Measurements from ENCODE around the gene VPS33A.
"Not testable (repeated sequence)": the region's sequence is repeated elsewhere in the genome, so short reads cannot be mapped to it uniquely, and the experiment has no call there.

The VPS33A gene

DNA sequence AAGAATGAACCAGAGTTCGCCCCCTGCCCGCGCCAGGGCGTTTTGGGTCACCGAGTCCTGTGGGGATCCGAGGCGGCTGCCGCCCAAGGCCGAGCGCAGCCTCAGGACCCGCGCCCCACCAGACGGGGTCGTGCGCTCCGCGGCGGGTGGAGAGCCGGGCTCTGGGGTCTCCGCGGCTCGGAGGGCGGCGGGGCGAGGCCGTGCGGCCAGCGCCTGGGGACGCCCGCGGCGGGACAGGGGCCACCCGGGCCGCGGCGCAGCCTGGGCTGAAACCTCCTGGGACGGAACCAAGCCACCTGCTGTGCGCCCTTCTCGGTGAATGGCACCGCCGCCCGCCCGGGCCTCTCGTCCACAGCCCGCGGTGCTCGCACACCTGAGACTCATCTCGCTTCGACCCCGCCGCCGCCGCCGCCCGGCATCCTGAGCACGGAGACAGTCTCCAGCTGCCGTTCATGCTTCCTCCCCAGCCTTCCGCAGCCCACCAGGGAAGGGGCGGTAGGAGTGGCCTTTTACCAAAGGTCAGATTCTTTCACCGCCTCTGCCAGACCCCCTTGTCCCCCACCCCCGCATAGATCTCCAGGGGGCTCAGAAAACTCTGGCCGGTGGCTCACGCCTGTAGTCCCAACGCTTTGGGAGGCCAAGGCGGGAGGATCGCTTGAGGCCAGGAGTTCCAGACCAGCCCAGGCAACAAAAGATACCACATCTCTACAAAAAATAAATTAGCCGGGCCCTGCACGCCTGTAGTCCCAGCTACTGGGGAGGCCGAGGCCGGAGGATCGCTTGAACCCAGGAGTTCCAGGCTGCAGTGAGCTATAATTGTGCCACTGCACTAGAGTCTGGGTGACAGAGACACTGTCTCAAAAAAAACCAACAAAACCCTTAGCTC, 61.9 kb downstream of the VPS33A start:
- DNase-seq (ENCODE audit: low spot score): no peak

- DNase-seq (ENCODE audit: low spot score): peak; percentile 60
These were observed 62.8 kb downstream of the VPS33A start, which contains the start of gene B3GNT4 for GRCh38 chr12:122203301-122204166. Gene B3GNT4 (plus strand): TSS chr12:122203709. CDS start chr12:122204619, 910 bp downstream.

DNA sequence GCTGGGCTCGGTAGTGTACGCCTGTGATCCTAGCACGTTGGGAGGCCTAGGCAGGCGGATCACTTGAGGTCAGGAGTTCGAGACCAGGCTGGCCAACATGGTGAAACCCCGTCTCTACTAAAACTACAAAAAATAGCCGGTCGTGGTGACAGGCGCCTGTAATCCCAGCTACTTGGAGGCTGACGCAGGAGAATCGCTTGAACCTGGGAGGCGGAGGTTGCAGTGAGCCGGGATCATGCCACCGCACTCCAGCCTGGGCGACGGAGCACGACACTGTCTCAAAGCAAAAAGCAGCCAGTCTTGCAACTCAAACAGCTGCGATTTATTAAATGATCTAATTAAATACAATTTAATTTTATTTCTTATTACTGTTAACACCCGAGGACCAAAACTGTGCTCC, 63.5 kb downstream of the VPS33A start:
- not testable (repeated sequence) for DNase-seq (ENCODE audit: low spot score)

- DNase-seq (ENCODE audit: low spot score): no peak
These were observed 64.3 kb downstream of the VPS33A start for GRCh38 chr12:122202017-122202416.

DNA sequence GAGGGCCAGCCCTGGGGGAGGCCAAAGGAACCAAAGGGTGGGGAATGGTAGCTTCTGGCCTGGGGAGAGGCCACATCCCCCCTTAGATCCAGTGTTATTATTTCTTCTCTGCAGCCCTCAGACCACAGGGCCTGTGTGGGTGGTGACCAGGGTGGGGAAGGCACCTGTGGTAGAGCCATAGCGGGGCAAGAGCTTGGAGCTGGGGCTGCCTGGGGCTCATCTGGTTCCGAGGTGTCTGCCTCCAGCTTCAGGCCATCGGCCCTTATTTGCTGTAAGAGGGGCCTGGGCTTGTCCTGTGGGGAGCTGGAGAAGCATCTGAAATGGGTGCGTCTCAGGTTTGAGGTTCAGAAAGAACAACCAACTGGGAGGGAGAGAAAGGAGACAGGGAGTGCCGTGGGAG, 64.9 kb downstream of the VPS33A start:
- DNase-seq (ENCODE audit: low spot score): no peak

DNA sequence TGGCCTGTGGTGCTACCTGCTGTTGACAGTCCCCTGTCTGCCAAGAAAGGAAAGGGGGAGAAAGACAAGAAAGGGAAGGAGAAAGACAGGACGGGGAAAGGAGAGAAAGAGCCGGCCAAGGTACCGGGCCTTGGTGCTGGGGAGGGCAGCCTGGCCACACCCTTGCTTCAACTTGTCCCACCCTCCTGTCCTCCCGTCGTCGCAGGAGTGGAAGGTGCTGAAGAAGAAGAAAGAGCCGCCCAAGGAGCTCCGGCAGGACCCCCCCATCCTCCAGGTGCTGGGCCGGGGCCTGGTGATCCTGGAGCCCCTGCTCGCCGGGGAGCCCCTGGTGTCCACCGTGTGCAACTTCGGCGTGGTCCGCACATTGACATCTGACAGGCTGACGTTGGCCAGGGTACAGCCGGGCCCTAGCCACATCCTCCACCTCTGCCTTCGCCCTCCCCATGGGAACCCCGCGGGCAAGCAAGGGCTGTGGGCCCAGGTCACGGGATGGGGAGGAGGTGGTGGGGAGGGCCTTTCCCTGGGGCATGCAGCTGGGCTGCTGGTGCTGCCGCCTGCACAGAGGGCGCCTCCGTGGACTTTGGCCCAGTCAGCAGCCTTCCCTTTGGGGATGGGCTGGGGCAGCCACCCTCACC, 65.6 kb downstream of the VPS33A start:
- DNase-seq (ENCODE audit: low spot score): no peak

GRCh38 chr12:122199484-122200355, 66.6 kb downstream of the VPS33A start:
- no peak for DNase-seq (ENCODE audit: low spot score)

- no peak for DNase-seq (ENCODE audit: low spot score)
These were observed 68.7 kb downstream of the VPS33A start for GRCh38 chr12:122197612-122197966.

GRCh38 chr12:122195405-122195804, 70.9 kb downstream of the VPS33A start:
- DNase-seq (ENCODE audit: low spot score): no peak

- DNase-seq (ENCODE audit: low spot score): no peak
These were observed 71.5 kb downstream of the VPS33A start for GRCh38 chr12:122194804-122195203.

GRCh38 chr12:122192441-122192840, 73.9 kb downstream of the VPS33A start:
- DNase-seq (ENCODE audit: low spot score): no peak

- peak; percentile 55 for DNase-seq (ENCODE audit: low spot score)
These were observed 75.2 kb downstream of the VPS33A start for GRCh38 chr12:122190842-122191668.

GRCh38 chr12:122189626-122190475, 76.4 kb downstream of the VPS33A start:
- DNase-seq (ENCODE audit: low spot score): no peak

DNA sequence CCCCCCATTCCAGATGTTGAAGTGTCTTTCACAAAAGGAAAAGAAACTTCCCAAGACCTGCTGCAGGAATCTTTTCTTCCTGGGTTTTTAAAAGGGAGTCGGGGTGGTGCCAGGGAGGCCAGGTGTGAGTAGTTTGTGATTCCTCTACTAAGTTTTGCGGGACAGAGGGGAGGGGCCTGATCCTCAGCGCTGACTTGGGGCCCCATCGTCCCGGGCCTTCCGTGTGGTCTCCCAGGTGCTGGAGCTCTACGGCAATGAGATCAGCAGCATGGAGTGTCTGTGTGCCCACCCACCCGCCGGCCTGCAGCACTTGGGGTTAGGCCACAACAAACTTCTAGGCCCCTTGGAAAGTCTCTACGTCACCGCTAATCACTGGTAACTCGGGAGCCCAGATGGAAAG, 78.8 kb downstream of the VPS33A start:
- no peak for DNase-seq (ENCODE audit: low spot score)

DNA sequence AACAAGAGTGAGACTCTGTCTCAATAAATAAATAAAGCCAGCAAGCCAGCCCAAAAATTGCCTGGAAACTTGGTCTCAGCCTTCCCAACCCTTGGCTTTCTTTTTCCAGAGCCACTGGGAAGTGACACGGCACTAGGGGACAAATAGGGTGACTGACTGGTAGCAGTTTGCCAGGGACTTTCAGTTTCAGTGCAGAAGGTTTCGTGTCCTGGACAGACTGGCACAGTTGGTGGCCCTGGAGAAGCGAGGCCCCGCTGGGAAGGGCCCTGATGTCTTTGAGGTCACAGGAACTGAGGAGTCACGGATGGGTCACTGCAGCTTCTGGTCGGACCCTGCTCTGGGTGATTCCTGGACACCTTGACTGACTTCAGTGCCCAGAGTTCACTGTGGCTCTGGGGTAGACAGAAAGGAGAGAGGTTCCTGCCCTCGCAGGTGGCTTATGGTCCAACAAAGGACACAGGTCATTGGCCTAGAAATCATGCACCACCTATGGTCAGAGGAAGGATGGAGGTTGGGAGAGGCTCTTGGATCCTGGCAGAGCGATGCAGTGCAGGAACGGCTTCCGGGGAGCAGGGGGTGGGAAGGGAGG, 80.7 kb downstream of the VPS33A start:
- DNase-seq (ENCODE audit: low spot score): no peak

DNA sequence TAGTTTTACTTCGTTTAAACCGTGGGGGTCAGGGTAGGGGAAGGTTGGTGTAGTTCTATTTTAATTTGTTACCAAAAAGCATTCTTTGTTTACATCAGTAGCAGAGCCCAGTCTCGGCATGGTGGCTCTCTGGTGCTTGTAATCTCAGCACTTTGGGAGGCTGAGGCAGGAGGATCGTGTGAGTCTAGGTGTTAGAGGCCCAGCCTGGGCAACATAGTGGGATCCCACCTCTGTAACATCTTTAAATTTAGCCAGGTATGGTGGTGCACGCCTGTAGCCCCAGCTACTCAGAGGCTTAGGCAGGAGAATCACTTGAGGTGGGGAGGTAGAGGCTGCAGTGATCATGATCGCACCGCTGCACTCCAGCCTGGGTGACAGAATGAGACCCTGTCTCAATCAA, 81.2 kb downstream of the VPS33A start:
- DNase-seq (ENCODE audit: low spot score): no peak

- no peak for DNase-seq (ENCODE audit: low spot score)
These were observed 81.8 kb downstream of the VPS33A start for GRCh38 chr12:122184517-122184916.

- DNase-seq (ENCODE audit: low spot score): no peak
These were observed 82.7 kb downstream of the VPS33A start for GRCh38 chr12:122183588-122183940.

- DNase-seq (ENCODE audit: low spot score): peak; percentile 42
These were observed 83.3 kb downstream of the VPS33A start, which contains the start of gene LRRC43 for GRCh38 chr12:122182887-122183587. Gene LRRC43 (plus strand): TSS chr12:122183123. CDS start chr12:122183145, 22 bp downstream.

Measured in SW480 (cell line).